Liver (tissue), 9 donors: ENCODE results near the gene CFAP69. TPM values are rescaled to one million over a fixed set of nuclear protein-coding genes. Genes with fewer than 3 reads are reported as not detected.

Source experiments
- DNase-seq: peaks from one replicate; pipeline ENCODE4 v3.0.0-alpha.2; 2017; ENCODE audit warnings: low spot score
- H3K27ac ChIP-seq, 2 donors: one replicate each; pipeline ENCODE4 v1.7.0; 2013; ENCODE audit warnings: inconsistent platforms in 2 of 2, low read length in 2 of 2, control low read depth in 1 of 2, low read depth in 1 of 2, mild to moderate bottlenecking in 1 of 2
- H3K27me3 ChIP-seq, 4 donors: one replicate each; pipeline versions ENCODE4 v1.6.1 to v1.7.0; 2013; ENCODE audit warnings: low read length in 3 of 4, inconsistent platforms in 1 of 4, mild to moderate bottlenecking in 1 of 4, moderate library complexity in 1 of 4; ENCODE audit not compliant: control insufficient read depth in 4 of 4, insufficient read depth in 4 of 4
- H3K36me3 ChIP-seq, 4 donors: one replicate each; pipeline versions ENCODE4 v1.6.1 to v1.7.0; 2013; ENCODE audit warnings: low read length in 3 of 4, mild to moderate bottlenecking in 3 of 4, low read depth in 1 of 4, moderate library complexity in 1 of 4; ENCODE audit not compliant: control insufficient read depth in 4 of 4, insufficient read depth in 3 of 4
- H3K4me1 ChIP-seq, 4 donors: one replicate each; pipeline versions ENCODE4 v1.6.1 to v1.7.0; 2013; ENCODE audit warnings: low read length in 3 of 4, mild to moderate bottlenecking in 3 of 4, moderate library complexity in 1 of 4; ENCODE audit not compliant: control insufficient read depth in 4 of 4, insufficient read depth in 4 of 4
- H3K4me3 ChIP-seq, 3 donors: one replicate each; pipeline versions ENCODE4 v1.6.1 to v1.7.0; 2013; ENCODE audit warnings: low read length in 3 of 3, control low read depth in 1 of 3, low read depth in 1 of 3, mild to moderate bottlenecking in 1 of 3
- H3K9ac ChIP-seq, 2 donors: one replicate each; pipeline ENCODE4 v1.7.0; 2013; ENCODE audit warnings: low read length in 2 of 2, mild to moderate bottlenecking in 2 of 2, moderate library complexity in 2 of 2, control low read depth in 1 of 2, low read depth in 1 of 2
- H3K9me3 ChIP-seq, 4 donors: one replicate each; pipeline versions ENCODE4 v1.6.1 to v1.7.0; 2013; ENCODE audit warnings: low read length in 3 of 4; ENCODE audit not compliant: control insufficient read depth in 4 of 4
- ATF3 ChIP-seq: IDR thresholded peaks from 2 replicates; pipeline ENCODE4 v1.6.1; 2016; ENCODE audit warnings: antibody characterized with exemption
- CTCF ChIP-seq: fragments of 150-350 bp; IDR thresholded peaks from 2 replicates; pipeline ENCODE4 v1.5.1; 2017; ENCODE audit warnings: improper control_type of control experiment, low read depth, low read length; ENCODE audit not compliant: missing input control
- EGR1 ChIP-seq, 2 donors: IDR thresholded peaks; 2 replicates each; pipeline ENCODE4 v1.6.1; 2016 to 2018; ENCODE audit warnings: antibody characterized with exemption in 2 of 2, low read depth in 2 of 2
- FOXA1 ChIP-seq: IDR thresholded peaks from 2 replicates; pipeline ENCODE4 v1.6.1; 2016; ENCODE audit warnings: antibody characterized with exemption
- FOXA2 ChIP-seq: IDR thresholded peaks from 2 replicates; pipeline ENCODE4 v1.6.1; 2016; ENCODE audit warnings: antibody characterized with exemption
- GABPA ChIP-seq, 2 donors: IDR thresholded peaks in 1 of 2; conservative IDR thresholded peaks in 1 of 2; 2 replicates each; pipeline ENCODE4 v1.6.1; 2016; ENCODE audit warnings: antibody characterized with exemption in 2 of 2, mild to moderate bottlenecking in 1 of 2, moderate library complexity in 1 of 2
- HNF4A ChIP-seq, 2 donors: conservative IDR thresholded peaks; 2 replicates each; pipeline ENCODE4 v1.6.1; 2016; ENCODE audit warnings: antibody characterized with exemption in 2 of 2, mild to moderate bottlenecking in 2 of 2
- HNF4G ChIP-seq: IDR thresholded peaks from 2 replicates; pipeline ENCODE4 v1.6.1; 2016; ENCODE audit warnings: antibody characterized with exemption
- JUND ChIP-seq, 2 donors: IDR thresholded peaks; 2 replicates each; pipeline ENCODE4 v1.6.1; 2016; ENCODE audit warnings: antibody characterized with exemption in 2 of 2
- MAX ChIP-seq: IDR thresholded peaks from 2 replicates; pipeline ENCODE4 v1.6.1; 2016; ENCODE audit warnings: antibody characterized with exemption
- NR2F2 ChIP-seq: IDR thresholded peaks from 2 replicates; pipeline ENCODE4 v1.6.1; 2016; ENCODE audit warnings: antibody characterized with exemption
- RAD21 ChIP-seq, 2 donors: IDR thresholded peaks; 2 replicates each; pipeline ENCODE4 v1.6.1; 2016; ENCODE audit warnings: antibody characterized with exemption in 2 of 2, mild to moderate bottlenecking in 2 of 2
- REST ChIP-seq: IDR thresholded peaks from 2 replicates; pipeline ENCODE4 v1.6.1; 2016; ENCODE audit warnings: antibody characterized with exemption, mild to moderate bottlenecking
- RXRA ChIP-seq, 2 donors: IDR thresholded peaks; 2 replicates each; pipeline ENCODE4 v1.6.1; 2017 to 2018; ENCODE audit warnings: antibody characterized with exemption in 2 of 2, mild to moderate bottlenecking in 1 of 2
- SP1 ChIP-seq: IDR thresholded peaks from 2 replicates; pipeline ENCODE4 v1.6.1; 2018; ENCODE audit warnings: antibody characterized with exemption, mild to moderate bottlenecking
- TAF1 ChIP-seq: conservative IDR thresholded peaks from 2 replicates; pipeline ENCODE4 v1.6.1; 2016; ENCODE audit warnings: antibody characterized with exemption, mild to moderate bottlenecking
- YY1 ChIP-seq: IDR thresholded peaks from 2 replicates; pipeline ENCODE4 v1.6.1; 2016; ENCODE audit warnings: antibody characterized with exemption, mild to moderate bottlenecking
- ZBTB33 ChIP-seq: IDR thresholded peaks from 2 replicates; pipeline ENCODE4 v1.6.1; 2016; ENCODE audit warnings: antibody characterized with exemption
- WGBS: extraction: QIAGEN DNeasy Blood & Tissue Kit; methylation state at CpG from one replicate; pipeline ENCODE4 v1.1.7; 2013; 5-methylcytosine and 5-hydroxymethylcytosine counted together
- polyA plus RNA-seq, 2 donors: library from polyadenylated mRNA; stranded (reverse) in 1 of 2; unstranded in 1 of 2; fragments of 200-250 nt in 1 of 2; fragments of >200 nt in 1 of 2; fragmentation: Nextera tagmentation in 1 of 2; extraction: Ambion mirVana in 1 of 2; gene quantifications; one replicate each; pipeline versions ENCODE4 v1.2.1 to v1.2.3, GENCODE V29; 2013 to 2015
- total RNA-seq, 2 donors: library from RNA; depleted of rRNA; stranded (reverse); fragments of >200 nt; gene quantifications; one replicate each; pipeline ENCODE4 v1.2.3, GENCODE V29; 2014
- donor health status: healthy.
- donor health status: healthy.
- donor health status: healthy.
- donor health status: healthy.
- donor health status: healthy.

The CFAP69 gene
- total and polyA plus RNA-seq, 4 donors = 1.2 to 11.7 (median 4.1) TPM

- Histone ChIP-seq H3K4me1 (peaks cover 0 to 18% (median 9%) of the 10 kb centered on the region in 4 donors), H3K4me3 (no peak overlapping the region), H3K27ac (no peak overlapping the region), H3K36me3 (no peaks in the 10 kb centered on the region), H3K9ac (no peak overlapping the region), H3K27me3 (no peaks in the 10 kb centered on the region), H3K9me3 (no peaks in the 10 kb centered on the region)
- DNase-seq = no peak
- WGBS = 92% methylated on average over 1 of the region's 1 CpG
- TF ChIP-seq TAF1 = no peak
- TF ChIP-seq FOXA1 = no peak
- TF ChIP-seq ATF3 = no peak
- TF ChIP-seq HNF4A (conservative IDR thresholded peaks at IDR 0.05) = no peak
- no peak for TF ChIP-seq ZBTB33
- TF ChIP-seq JUND (IDR thresholded peaks at IDR 0.05) = no peak
- no peak for TF ChIP-seq EGR1 (IDR thresholded peaks at IDR 0.05; ENCODE audit: low read depth in 2 of 2)
- TF ChIP-seq NR2F2 = no peak
- no peak for TF ChIP-seq GABPA (IDR thresholded peaks at IDR 0.05 in 1 of 2, conservative IDR thresholded peaks at IDR 0.05 in 1 of 2)
- no peak for TF ChIP-seq RAD21 (IDR thresholded peaks at IDR 0.05)
- no peak for TF ChIP-seq SP1
- TF ChIP-seq FOXA2 = no peak
- TF ChIP-seq HNF4G = no peak
- TF ChIP-seq YY1 = no peak
- no peak for TF ChIP-seq CTCF
- TF ChIP-seq RXRA (IDR thresholded peaks at IDR 0.05) = no peak
- TF ChIP-seq MAX = no peak
- no peak for TF ChIP-seq REST
Measured at GRCh38 chr7:90207956-90208355, 37.0 kb upstream of the CFAP69 start.
